Activated CD8-positive, alpha-beta T cell treated with anti-CD3 and anti-CD28 coated beads, Interleukin-2, amount 10 ng/mL, durations not matched to agents 7 days and 5 days (primary cell): ENCODE measurements around the gene LILRA1. TPM values are rescaled to one million over a fixed set of nuclear protein-coding genes. Genes with fewer than 3 reads are reported as not detected.

Source experiments
- microRNA-seq: library from miRNA; unstranded; fragments of <30 nt; microRNA quantifications from one replicate; pipeline ENCODE4 v1.2.0, GENCODE V29; 2022
- total RNA-seq, 2 experiments: library from RNA; stranded (reverse); gene quantifications; one replicate each; pipeline ENCODE4 v1.2.3, GENCODE V29; 2021

The LILRA1 gene
- total RNA-seq, 2 experiments from 2014 or later = not detected

Small RNAs within 50 kb of the gene (microRNA-seq; reads per million reads assigned to microRNA genes)
- not detected for gene MIR8061

Other genes starting within 250 kb of the LILRA1 start
- gene LAIR1, start 228.7 kb upstream of the LILRA1 start, total RNA-seq = 10 to 100 TPM; 92.8 to 97.6 TPM
- 1 to 10 TPM in 1 of 2 experiments, under 1 TPM in 1; 0.99 to 1.3 TPM for gene TTYH1, start 178.2 kb upstream of the LILRA1 start, total RNA-seq
- 100 to 1,000 TPM; 171 to 181 TPM for gene LENG8, start 144.4 kb upstream of the LILRA1 start, total RNA-seq
- 1 to 10 TPM; 5.3 to 5.6 TPM for gene LENG9, start 129.9 kb upstream of the LILRA1 start, total RNA-seq
- gene CDC42EP5, start 120.3 kb upstream of the LILRA1 start, total RNA-seq = not detected
- gene LAIR2, start 90.8 kb upstream of the LILRA1 start, total RNA-seq = 1 to 10 TPM; 1.4 to 1.6 TPM
- gene LILRA2, start 19.8 kb upstream of the LILRA1 start, total RNA-seq = not detected
- gene LILRB1, start 36.9 kb downstream of the LILRA1 start, total RNA-seq = under 1 TPM; 0.91 to 0.92 TPM
- not detected for gene LILRB4, start 69.4 kb downstream of the LILRA1 start, total RNA-seq
- under 1 TPM in 1 of 2 experiments, not detected in 1; 0.13 TPM for gene KIR3DL3, start 130.8 kb downstream of the LILRA1 start, total RNA-seq
- gene KIR2DL3, start 144.9 kb downstream of the LILRA1 start, total RNA-seq = under 1 TPM; 0.21 to 0.24 TPM
- gene KIR2DL1, start 176.2 kb downstream of the LILRA1 start, total RNA-seq = not detected
- gene KIR2DL4, start 210.0 kb downstream of the LILRA1 start, total RNA-seq = not detected
- gene KIR3DL1, start 222.8 kb downstream of the LILRA1 start, total RNA-seq = under 1 TPM in 1 of 2 experiments, not detected in 1; 0.29 TPM
- under 1 TPM in 1 of 2 experiments, not detected in 1; 0.18 TPM for gene KIR2DS4, start 239.0 kb downstream of the LILRA1 start, total RNA-seq